Right lobe of liver (tissue), 4 donors: ENCODE results near the gene PTCH1.

ENCODE experiments used
- POLR2A ChIP-seq: fragments of 450-650 bp; IDR thresholded peaks from one replicate; pipeline ENCODE4 v1.6.1; 2017; ENCODE audit warnings: antibody characterized with exemption, mild to moderate bottlenecking
- TF ChIP-seq, protein P1 (sequence below), 4 donors: fragments of 200-600 bp in 3 of 4; fragments of 450-650 bp in 1 of 4; IDR thresholded peaks; one replicate each; pipeline versions ENCODE4 v1.5.1 to v1.8.0; 2016 to 2022; ENCODE audit warnings: antibody characterized with exemption in 4 of 4, mild to moderate bottlenecking in 2 of 4
- donor health status: DM: no; HTN: no; CAD: no.
- donor health status: DM: no; HTN: no; CAD: no.
- donor health status: DM: no; HTN: yes; CAD: no.

DNA sequence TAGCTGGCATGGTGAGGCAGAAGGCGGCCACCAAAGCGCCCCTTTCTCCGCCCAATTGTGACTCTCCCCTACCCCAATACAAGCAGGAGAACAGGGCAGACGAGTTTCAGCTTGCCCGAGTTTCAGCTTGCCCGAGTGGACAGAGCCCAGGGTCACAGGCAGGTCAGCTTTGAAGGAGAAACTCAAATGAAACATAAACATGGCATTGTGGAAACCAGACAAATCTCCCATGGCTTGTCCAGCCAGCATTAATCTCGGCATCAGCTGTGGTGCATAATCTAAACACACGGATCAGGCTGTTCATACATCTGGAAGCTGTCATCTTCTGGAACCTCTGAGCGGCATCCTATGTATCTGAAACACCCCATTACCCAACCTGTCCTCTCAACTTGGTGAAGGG, 16.9 kb downstream of the PTCH1 start:
- TF ChIP-seq, protein P1, sequence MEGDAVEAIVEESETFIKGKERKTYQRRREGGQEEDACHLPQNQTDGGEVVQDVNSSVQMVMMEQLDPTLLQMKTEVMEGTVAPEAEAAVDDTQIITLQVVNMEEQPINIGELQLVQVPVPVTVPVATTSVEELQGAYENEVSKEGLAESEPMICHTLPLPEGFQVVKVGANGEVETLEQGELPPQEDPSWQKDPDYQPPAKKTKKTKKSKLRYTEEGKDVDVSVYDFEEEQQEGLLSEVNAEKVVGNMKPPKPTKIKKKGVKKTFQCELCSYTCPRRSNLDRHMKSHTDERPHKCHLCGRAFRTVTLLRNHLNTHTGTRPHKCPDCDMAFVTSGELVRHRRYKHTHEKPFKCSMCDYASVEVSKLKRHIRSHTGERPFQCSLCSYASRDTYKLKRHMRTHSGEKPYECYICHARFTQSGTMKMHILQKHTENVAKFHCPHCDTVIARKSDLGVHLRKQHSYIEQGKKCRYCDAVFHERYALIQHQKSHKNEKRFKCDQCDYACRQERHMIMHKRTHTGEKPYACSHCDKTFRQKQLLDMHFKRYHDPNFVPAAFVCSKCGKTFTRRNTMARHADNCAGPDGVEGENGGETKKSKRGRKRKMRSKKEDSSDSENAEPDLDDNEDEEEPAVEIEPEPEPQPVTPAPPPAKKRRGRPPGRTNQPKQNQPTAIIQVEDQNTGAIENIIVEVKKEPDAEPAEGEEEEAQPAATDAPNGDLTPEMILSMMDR (IDR thresholded peaks at IDR 0.05): no peak
- no peak for TF ChIP-seq POLR2A
